Measurements from ENCODE around the gene CDKAL1.

The CDKAL1 gene

DNA sequence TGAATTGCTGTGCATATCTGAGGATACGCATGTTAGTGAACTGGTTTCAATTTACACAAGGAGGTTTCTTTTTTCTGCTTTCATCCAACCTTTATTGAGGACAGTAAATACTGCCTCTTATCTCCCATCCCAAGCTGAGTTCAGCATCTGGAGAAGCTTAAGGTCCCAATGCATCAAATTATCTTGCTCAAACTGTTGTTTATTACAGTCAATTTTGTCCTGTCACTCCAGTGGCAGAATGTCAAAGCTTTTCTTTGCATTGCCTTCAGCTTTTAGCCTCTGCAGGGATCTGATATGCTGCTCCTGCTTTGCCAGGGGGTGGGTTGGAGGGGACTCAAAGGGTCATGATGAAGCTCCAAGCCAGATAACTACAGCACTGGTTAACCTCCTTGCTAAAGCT, 623.9 kb downstream of the CDKAL1 start:
- no peak for DNase-seq

DNA sequence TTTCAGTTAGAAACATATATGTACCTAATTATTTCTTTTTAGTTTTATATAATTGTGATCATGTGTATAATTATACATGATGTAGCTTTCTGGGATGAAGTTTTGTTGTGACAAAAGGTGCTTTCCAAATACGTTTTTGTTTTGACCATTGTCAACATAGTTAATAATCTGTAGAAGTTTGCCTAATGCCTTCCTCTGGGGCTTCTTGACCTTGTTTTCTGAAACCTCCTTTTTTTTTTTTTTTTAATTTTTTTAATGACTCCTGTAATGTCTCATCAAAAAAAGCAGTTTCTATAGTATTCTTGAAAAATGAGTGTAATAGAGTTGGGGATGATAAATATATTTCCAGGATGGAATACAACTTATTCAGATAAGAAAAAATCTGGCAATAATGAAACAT, 624.6 kb downstream of the CDKAL1 start:
- DNase-seq: no peak

DNA sequence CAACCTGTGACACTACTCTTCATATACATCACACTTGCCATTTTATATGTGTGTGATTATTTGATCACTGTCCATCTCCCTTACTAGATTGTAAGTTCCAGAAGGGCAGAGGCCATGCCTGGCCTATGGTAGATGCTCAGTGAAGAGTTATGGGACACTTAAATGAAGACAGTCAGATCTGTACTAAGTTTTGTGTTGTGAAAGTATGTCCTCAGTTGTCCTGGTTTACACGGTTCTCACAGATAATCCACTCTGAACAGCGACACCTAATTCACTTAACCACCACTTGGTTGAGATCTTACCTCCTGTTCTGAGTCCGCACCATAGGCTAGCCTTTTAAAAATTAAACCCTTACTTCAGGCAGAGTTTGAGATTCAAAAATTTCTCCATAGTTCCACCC, 625.2 kb downstream of the CDKAL1 start:
- no peak for DNase-seq

DNA sequence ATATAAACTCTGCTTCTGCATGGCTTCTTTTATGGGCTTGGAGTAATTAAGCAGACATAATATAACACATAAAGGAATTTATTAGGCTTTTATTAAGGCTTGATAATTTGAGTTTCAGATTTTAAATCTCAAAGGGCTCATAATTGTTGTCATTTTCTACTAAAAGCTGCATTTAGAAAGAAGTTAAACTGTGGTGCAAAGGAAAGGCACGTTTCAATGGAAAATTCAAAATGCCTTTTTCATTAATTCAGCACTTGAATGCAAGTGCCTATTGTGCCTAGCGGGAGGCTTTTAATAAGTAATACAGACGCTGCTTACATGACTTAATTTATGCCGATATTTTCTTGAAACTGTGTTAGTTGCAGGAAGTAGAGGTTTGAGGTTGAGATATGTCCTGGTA, 627.5 kb downstream of the CDKAL1 start:
- no peak for DNase-seq

DNA sequence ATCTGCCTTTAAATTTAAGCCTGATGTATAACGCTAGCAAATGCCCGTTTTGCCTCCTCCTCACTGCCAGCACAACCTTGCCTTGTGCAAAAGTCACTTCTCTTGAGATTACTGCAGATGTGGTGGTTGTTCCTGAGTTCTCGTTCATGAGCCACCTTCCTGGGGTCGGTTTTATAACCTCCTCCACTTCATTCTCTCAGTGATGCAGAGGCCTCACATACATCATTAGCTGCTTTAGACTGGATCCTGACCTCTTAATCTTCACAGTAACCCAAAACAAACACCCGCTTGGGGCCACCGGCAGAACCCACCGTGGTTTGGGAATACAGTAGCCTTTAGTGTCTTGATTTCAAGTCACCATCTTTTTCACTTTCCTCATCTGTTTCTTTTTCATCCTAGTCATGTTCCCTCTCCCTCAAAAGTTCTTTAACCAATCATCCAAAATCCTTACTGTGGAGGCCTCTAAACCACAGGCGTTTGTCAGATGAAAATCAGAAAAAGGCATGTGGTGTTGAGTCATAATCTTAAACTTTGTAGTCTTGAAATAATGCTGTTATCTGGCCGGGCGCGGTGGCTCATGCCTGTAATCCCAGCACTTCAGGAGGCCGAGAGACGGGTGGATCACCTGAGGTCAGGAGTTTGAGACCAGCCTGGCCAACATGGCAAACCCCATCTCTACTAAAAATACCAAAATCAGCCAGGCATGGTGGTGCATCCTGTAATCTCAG, 629.0 kb downstream of the CDKAL1 start:
- peak; percentile 84 for DNase-seq

DNA sequence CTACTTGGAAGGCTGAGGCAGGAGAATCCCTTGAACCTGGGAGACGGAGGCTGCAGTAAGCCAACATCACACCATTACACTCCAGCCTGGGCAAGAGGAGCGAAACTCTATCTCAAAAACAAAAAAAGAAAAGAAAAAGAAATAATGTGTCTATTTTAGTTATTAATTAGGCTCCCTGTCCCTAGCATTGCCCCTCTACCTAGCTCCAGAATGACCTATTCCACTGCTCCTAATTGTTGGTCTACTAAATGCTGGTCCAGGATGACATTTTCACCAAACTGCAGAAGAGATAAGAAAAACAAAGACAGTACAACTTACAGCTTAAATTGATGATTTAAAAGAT, 629.6 kb downstream of the CDKAL1 start:
- DNase-seq: no peak

DNA sequence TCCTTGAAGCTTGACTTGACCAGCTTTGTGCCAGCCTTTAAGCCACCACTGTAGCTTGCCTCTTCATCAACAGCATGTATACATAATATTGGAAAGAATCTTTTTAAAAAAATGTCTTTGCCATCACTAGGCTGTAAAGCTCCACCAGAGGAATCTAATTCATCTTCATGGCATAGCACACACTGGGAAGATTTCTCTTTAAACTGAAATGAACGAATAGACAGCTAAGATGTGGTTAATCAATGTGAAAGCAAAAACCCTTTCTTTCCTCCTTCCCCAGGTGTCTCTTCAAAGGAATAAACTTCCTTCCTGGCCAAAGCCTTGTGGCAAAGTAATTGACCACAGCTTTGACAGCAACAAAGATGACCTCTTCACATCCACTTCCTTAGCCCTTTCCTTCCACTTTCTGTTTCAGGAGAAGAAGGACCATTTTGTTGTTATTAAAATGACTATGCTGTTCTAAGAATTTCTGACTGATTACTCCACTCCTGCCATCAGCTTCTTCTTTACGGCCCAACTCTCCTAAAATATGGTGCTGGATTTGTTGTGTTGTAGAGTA, 630.6 kb downstream of the CDKAL1 start:
- DNase-seq: no peak

DNA sequence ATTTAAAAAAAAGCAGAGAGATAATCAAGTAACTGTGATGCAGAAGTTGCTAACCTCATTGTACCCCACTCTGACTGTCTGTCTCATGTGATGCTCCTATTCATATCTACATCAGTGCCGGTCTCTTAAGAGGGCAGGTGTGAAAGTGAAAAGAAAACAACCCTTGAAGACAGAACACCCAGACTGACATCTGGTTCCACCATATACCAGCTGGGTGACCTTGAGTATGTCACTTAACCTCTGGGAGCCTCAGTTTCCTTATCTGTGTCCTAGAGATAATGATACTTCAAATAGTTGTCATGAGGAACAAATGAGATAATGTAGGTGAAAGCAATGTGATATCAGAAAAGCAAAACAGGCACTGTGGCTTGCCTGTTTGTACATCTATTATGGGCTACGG, 632.5 kb downstream of the CDKAL1 start:
- DNase-seq: no peak

DNA sequence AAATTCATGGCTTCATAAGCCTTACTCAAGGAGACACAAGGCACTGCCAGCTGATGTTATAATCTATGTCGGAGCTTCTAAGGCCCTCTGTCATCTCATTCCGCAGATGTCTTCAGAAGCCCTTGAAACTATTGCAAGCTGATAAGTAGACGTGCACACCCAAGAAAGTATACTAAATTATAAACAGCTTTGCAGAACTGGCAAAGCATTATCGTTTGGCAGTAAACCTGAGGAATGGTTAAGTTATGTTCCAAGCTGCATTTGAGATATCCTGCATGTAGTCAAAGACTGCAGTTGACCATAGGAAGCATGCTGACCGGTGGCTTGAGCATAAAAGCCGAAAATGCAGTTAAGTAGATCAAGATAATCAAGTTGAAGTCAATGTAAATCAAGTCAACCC, 633.5 kb downstream of the CDKAL1 start:
- no peak for DNase-seq

DNA sequence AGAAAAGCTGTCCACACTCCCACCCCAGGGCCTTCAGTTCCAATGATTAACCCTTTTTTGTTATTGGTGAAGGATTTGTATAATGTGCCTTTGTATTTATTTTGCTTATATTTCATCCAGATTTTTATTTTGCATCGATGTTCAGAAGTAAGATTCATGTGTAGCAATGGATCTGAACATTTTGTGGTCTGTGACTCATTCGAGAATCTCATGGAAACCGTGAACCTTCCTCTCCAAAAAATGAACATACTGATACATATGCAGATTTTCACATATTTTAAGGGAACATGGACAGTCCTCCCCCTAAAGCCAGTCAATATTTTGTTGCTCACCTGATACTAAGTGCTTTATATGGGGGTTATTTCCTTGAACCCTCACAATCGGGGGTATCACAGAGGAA, 637.5 kb downstream of the CDKAL1 start:
- DNase-seq: no peak

DNA sequence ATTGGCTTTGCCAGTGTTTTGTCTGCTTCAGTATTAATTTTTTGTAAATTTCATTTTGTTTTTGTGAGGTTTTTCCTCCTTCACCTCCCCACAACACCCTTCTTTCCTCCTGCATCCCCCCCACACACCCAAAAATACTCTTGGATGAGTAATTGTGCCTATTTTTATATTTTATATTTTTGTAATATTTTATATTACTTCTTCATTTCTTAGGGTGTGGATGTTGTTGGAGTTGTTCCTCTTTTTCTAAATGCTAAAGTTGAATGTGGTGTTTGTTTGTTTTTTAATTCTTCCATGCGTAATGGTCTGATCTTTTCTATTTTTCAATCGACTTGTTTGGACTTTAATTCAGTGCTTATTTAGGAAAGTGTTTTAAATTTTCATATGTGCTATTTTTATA, 638.8 kb downstream of the CDKAL1 start:
- no peak for DNase-seq

DNA sequence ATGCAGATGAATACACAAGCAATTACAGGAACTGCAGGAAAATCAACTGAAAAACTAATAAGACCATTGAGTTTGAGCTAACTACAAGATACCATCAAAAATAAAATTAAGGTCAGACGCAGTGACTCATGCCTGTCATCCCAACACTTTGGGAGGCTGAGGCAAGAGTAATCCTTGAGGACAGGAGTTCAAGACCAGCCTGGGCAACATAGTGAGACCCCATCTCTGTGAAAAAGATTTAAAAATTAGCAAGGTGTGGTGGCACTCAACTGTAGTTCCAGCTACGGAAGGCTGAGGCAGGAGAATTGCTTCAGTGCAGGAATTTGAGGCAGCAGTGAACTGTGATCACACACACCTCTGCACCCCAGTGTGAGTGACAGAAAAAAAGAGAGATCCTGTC, 639.4 kb downstream of the CDKAL1 start:
- no peak for DNase-seq

DNA sequence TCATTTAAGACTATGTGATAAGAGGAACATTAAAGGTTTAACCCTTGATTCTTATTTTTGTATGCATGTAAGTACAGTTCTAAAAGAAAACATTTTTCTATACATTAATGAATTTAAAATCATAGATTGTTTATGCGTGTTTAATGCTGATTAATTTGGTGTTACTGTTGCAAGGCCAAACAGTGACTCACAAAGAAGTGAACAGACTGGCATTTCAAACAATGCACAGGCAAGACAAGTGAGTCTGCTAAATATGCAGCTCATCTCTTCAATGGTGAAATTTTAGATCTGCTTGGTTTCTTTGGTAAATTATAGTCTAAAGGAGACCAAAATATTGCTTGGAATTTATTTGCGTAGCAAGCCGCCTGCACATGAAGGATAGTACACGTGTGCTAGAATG, 641.9 kb downstream of the CDKAL1 start:
- DNase-seq: no peak

DNA sequence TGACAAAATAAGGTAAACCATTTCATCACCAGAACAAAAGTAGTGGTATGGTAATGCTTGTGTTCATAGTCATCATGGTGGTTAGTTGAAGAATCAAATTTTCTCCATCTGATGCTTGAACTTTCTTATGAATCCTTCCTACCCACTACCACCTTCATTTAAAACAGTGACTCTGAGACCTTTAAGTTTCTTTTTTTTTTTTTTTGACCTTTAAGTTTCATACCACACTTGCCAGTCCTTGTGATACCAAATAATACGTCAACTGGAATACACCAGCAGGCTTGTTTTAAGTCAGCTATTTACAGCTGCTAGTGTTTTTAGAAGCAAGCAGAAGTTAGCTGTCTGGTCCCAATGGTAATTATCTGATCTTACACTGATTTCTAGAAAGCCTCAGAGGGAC, 645.9 kb downstream of the CDKAL1 start:
- DNase-seq: no peak

DNA sequence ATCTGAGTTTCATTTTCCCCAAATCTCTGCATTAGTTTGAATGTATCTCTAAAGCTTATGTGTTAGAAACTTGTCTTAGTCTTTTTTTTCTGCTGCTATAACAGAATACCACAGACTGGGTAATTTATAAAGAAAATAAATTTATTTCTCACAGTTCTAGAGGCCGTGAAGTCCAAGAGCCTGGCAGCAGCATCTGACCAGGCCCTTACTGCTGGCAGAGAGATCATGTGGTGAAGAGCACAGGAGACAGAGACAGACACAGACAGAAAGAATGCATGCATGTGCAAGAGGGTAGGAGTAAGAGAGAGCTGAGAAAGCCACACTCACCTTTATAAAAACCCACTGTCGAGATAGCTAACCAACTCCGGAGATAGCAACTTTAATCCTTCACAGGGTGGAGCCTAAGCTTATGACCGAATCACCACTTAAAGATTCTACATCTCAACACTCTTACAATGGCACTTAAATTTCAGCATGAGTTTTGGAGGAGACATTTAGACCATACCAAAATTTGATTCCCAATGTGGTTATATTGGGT, 646.6 kb downstream of the CDKAL1 start:
- no peak for DNase-seq

DNA sequence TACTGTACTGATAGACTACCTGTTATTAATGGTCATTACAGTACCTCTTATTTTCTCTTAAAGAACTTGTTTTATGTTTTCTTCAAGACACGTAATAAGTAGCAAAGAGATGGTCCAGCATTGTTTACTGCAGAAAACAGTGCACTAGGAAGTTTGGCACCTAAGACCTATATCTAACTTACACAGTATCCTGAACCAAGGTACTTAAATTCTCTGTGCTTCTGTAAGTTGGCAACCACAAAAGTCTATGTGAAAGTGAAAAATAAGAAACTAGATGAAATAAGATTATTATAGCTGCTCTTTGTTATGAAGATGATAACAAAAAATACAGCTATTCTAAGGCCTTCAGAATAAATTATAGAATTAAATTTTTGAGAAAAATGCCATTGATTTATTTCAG, 647.6 kb downstream of the CDKAL1 start:
- DNase-seq: no peak

DNA sequence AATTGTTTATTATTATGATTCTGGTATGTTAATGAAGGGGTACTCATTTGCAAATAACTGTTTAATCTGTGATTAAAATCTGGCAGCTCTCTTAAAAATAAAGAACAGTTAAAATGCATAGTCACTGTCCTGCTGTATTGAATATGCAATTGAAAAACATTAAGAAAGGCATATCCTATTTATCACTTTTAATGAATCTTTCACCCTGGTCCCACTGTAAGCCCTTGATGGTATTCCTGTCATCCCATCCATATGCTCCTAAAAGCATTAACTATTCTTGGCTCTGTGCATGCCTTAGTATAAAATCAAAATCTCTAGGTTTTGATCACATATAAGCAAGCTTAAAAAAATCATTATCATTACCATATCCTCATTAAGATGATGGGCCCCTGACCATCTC, 648.3 kb downstream of the CDKAL1 start:
- no peak for DNase-seq

DNA sequence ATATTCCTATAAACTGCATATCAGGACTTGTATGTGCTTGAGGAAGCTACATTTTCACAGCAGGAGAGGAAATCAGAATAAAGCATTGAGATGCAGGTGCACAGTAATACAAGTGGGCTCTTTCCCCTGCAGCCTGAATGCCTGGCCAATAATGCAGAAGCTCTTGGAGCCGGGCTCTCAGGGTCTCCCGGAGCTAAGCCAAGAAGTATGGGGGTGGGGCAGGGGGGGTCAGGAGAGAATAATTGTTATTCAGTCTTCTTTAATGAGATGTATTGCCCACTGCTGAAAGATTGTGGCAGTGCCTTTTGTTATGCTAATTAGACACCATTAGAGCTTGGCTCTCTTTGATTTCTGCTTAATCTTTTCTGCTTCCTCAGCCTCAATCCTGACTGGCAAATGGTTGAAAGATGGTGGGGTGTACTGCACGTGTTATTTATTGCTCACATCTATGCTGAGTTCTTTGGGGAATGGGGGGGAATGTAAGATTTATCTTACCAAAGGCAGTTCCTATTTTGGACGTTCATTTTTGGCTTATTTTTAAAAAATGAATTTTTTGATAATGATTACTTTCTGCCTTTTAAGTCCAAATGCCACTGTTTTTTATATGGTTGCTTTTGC, 651.7 kb downstream of the CDKAL1 start:
- no peak for DNase-seq

DNA sequence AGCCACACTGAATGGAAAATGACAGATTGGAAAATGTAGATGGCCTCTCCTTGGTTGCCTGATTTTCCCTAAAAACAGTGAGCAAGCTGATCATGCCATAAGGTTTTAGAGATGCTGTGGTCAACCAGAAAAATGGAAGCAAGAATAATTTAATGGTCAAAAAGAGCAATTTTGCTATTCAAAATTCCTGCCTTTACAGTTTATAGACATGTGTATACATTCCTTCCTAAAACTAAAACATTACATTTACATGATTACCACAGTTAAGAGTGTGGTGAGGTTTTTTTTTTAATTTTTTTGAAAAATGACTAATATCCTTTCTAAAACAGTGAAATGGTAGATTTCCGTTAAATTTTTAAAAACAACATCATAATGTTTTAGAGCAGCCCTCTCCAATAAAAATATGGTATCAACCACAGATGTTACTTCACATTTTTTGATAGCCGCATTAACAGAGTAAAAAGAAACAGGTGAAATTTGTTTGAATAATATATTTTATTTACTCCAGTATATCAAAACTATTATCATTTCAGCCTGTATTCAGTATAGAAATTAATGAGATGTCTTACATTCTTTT, 652.3 kb downstream of the CDKAL1 start:
- DNase-seq: peak; percentile 21

DNA sequence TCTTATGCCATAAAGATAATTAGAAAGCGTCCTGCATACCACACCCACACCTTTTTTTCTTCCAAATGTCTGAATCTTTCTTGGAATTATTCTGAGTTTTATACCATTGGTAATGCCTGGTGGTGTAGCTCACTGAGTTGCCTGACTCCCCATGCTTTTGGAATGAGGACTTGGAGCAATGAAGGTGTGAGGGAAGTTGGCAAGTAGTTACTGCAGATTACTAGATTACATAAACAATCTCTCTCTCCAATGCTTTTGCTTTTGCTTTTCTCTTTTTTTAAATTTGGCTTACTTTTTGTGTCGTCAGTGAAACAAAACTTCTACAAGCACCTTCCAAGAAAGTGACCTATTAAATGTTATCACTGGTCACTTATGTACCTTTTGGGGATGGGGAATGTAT, 653.2 kb downstream of the CDKAL1 start:
- no peak for DNase-seq

DNA sequence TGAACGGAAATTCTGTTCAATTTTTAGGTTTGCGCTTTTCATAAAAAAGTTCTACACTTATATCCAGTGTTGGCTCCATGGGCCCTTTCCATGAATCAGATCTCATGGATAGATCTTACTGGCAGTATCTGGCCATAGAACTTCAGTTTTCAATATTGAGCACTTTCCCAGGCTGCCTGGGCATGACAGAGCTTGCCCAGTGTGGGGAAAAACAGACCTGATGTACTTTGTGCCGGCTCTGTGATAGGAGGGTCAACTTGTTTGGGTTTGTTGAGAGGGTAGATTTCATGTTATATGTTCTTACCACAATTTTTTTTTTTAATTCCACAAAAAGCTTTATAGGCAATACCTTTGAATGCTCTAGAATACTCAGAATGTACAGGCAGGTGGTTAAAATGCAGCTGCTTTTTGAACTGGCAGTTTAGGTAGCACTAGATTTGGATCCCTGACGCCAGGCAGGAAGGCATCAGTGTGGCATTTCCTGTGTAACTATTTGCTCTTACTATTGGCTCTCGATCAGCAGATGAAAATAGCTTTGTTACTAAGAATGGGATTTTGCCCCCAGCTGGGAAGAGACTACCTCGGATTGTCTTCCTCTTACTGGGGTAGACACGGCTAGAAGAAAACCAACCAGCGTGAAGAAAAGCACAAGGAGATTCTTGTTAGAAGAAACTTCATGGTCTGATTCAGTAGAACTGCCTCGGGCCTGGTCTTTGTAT, 654.4 kb downstream of the CDKAL1 start:
- DNase-seq: no peak

DNA sequence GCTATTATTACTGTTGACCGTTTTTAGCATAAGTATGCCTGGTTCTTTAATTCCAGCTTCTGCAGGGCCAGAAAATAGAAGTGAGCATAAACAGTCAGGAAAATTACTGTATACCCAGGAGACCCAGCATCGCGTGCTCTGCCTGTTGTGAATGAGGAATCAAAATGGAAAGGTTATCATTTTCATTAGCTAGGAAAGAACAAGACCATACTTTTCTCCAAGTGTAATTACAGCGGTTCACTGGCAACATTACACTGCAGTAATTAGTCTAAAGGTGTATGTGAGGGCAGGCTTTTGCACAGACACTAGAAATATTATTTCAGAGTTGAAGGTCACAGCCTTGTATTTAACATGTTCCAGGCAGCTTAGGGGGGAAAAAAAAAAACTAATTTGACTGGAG, 655.5 kb downstream of the CDKAL1 start:
- DNase-seq: no peak

DNA sequence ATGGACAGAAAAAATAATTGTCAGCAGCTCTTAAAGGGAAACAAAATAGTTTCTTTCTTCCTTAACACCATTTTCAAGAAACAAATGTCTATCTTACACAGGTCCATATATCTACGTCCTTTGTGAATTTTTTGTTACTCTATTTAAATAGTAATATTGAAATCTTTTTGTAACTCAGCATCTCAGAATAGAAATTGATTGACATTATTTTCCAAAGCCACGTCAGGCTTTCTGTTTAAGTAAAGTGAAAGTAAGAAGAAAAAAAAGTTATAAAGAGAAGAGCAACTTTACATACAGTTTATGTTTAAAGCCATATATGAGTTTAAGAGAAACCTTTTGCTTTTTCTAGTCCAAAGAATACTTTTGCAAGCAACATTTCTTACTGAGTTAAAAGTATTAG, 656.4 kb downstream of the CDKAL1 start:
- DNase-seq: no peak

Measured in fibroblast of skin of right biceps (primary cell).